DND-41 (cell line): ENCODE measurements around the gene CLCA2.

Experiments used
- EZH2 ChIP-seq: IDR thresholded peaks from 3 replicates; pipeline ENCODE4 v1.6.1; 2012; ENCODE audit warnings: borderline replicate concordance, low read depth, mild to moderate bottlenecking, moderate library complexity, low read length, inconsistent platforms; ENCODE audit not compliant: severe bottlenecking
- TF ChIP-seq, protein P1 (sequence below): IDR thresholded peaks from 2 replicates; pipeline ENCODE4 v1.5.1; 2012; ENCODE audit warnings: borderline replicate concordance, low read length, moderate library complexity, mild to moderate bottlenecking; ENCODE audit not compliant: poor library complexity, severe bottlenecking; ENCODE audit errors: extremely low read depth

- TF ChIP-seq, protein P1, sequence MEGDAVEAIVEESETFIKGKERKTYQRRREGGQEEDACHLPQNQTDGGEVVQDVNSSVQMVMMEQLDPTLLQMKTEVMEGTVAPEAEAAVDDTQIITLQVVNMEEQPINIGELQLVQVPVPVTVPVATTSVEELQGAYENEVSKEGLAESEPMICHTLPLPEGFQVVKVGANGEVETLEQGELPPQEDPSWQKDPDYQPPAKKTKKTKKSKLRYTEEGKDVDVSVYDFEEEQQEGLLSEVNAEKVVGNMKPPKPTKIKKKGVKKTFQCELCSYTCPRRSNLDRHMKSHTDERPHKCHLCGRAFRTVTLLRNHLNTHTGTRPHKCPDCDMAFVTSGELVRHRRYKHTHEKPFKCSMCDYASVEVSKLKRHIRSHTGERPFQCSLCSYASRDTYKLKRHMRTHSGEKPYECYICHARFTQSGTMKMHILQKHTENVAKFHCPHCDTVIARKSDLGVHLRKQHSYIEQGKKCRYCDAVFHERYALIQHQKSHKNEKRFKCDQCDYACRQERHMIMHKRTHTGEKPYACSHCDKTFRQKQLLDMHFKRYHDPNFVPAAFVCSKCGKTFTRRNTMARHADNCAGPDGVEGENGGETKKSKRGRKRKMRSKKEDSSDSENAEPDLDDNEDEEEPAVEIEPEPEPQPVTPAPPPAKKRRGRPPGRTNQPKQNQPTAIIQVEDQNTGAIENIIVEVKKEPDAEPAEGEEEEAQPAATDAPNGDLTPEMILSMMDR, result no peak
- TF ChIP-seq EZH2, result no peak
Measured at GRCh38 chr1:86449103-86449502, 25.1 kb downstream of the CLCA2 start.
